SU-DHL-6 (cell line): Measurements from ENCODE around the gene FPR2.

Experiments used
- H2AFZ ChIP-seq: fragments of 200-600 bp; sonication (generic); 2 replicates; pipeline ENCODE4 v1.6.1; 2014; ENCODE audit warnings: low read depth, mild to moderate bottlenecking, moderate library complexity, mixed read lengths, antibody characterized with exemption, low read length; ENCODE audit not compliant: severe bottlenecking
- H3F3A ChIP-seq: fragments of 200-600 bp; shearing (Covaris generic); 2 replicates; pipeline ENCODE4 v1.6.0; 2016; ENCODE audit warnings: antibody characterized with exemption, mild to moderate bottlenecking; ENCODE audit not compliant: insufficient read depth
- H3K27ac ChIP-seq: fragments of 200-600 bp; sonication (generic); 2 replicates; pipeline ENCODE4 v1.5.1; 2016; ENCODE audit warnings: low read depth, mild to moderate bottlenecking, low read length, moderate library complexity, mixed read lengths
- H3K27me3 ChIP-seq: fragments of 200-600 bp; sonication (generic), shearing (Covaris generic); 2 replicates; pipeline ENCODE4 v1.6.0; 2014; ENCODE audit warnings: mild to moderate bottlenecking, low read length
- H3K36me3 ChIP-seq: fragments of 200-600 bp; sonication (generic); 2 replicates; pipeline ENCODE4 v1.6.1; 2014; ENCODE audit warnings: mild to moderate bottlenecking, low read length, mixed read lengths
- H3K4me2 ChIP-seq: fragments of 300-600, 200-600 bp; shearing (Covaris generic), sonication (generic); 2 replicates; pipeline ENCODE4 v1.6.0; 2014; ENCODE audit warnings: low read length, low read depth, mild to moderate bottlenecking; ENCODE audit not compliant: poor library complexity, severe bottlenecking
- H3K4me3 ChIP-seq: fragments of 200-600 bp; sonication (generic); 2 replicates; pipeline ENCODE4 v1.5.1; 2014; ENCODE audit warnings: antibody characterized with exemption, low read length, mild to moderate bottlenecking, mixed read lengths; ENCODE audit not compliant: insufficient read depth, poor library complexity, severe bottlenecking
- H3K79me2 ChIP-seq: fragments of 200-600 bp; sonication (generic); 2 replicates; pipeline ENCODE4 v1.6.1; 2014; ENCODE audit warnings: mild to moderate bottlenecking, low read length, moderate library complexity; ENCODE audit not compliant: insufficient read depth
- H3K9ac ChIP-seq: fragments of 200-600 bp; sonication (generic); 2 replicates; pipeline ENCODE4 v1.7.0; 2014; ENCODE audit warnings: mild to moderate bottlenecking, low read length
- H3K9me2 ChIP-seq: fragments of 200-600 bp; sonication (generic); replicated peaks from 2 replicates; pipeline ENCODE4 v1.6.1; 2014; ENCODE audit warnings: low read length; ENCODE audit not compliant: insufficient read depth
- H3K9me3 ChIP-seq: fragments of 200-600 bp; sonication (generic); 2 replicates; pipeline ENCODE4 v1.6.1; 2014; ENCODE audit warnings: low read length, mixed read lengths; ENCODE audit not compliant: insufficient read depth
- H4K20me1 ChIP-seq: fragments of 200-600 bp; sonication (generic); 2 replicates; pipeline ENCODE4 v1.6.1; 2014; ENCODE audit warnings: low read depth, mild to moderate bottlenecking, antibody characterized with exemption, low read length, moderate library complexity, mixed read lengths
- CTCF ChIP-seq: fragments of 200-600 bp; sonication (generic); IDR thresholded peaks from one replicate; pipeline ENCODE4 v1.5.1; 2017; ENCODE audit warnings: antibody characterized with exemption, mild to moderate bottlenecking, low read length, moderate library complexity; ENCODE audit not compliant: insufficient read depth, poor library complexity, severe bottlenecking
- EZH2phosphoT487 ChIP-seq: fragments of 200-600 bp; sonication (generic), shearing (Covaris generic); conservative IDR thresholded peaks from 2 replicates; pipeline ENCODE4 v1.6.1; 2018; ENCODE audit warnings: mild to moderate bottlenecking, antibody characterized with exemption, low read length, moderate library complexity, mixed read lengths

FPR2 gene

GRCh38 chr19:51727349-51727880 is 33.6 kb upstream of the FPR2 start:
- no peak overlapping the region for H3K27ac ChIP-seq
- H2AFZ ChIP-seq, result no peak overlapping the region
- no peaks in the 10 kb centered on the region for H3K9me2 ChIP-seq
- H3K4me3 ChIP-seq, result no peak overlapping the region
- no peaks in the 10 kb centered on the region for H3K27me3 ChIP-seq
- no peaks in the 10 kb centered on the region for H3F3A ChIP-seq
- TF ChIP-seq EZH2phosphoT487 (no peak), CTCF (no peak)
- H3K9ac ChIP-seq, result no peak overlapping the region
- no peak overlapping the region for H3K4me2 ChIP-seq
- H4K20me1 ChIP-seq, result no peaks in the 10 kb centered on the region
- H3K9me3 ChIP-seq, result no peaks in the 10 kb centered on the region
- no peaks in the 10 kb centered on the region for H3K36me3 ChIP-seq
- no peaks in the 10 kb centered on the region for H3K79me2 ChIP-seq

- H3K27me3 ChIP-seq, result no peaks in the 10 kb centered on the region
- H3K9me2 ChIP-seq, result no peaks in the 10 kb centered on the region
- H3K9me3 ChIP-seq, result no peaks in the 10 kb centered on the region
- H3K27ac ChIP-seq, result no peak overlapping the region
- no peaks in the 10 kb centered on the region for H3F3A ChIP-seq
- no peak overlapping the region for H3K4me3 ChIP-seq
- no peak overlapping the region for H2AFZ ChIP-seq
- no peaks in the 10 kb centered on the region for H3K36me3 ChIP-seq
- TF ChIP-seq CTCF (no peak), EZH2phosphoT487 (no peak)
- H4K20me1 ChIP-seq, result no peaks in the 10 kb centered on the region
- H3K79me2 ChIP-seq, result no peaks in the 10 kb centered on the region
- no peak overlapping the region for H3K4me2 ChIP-seq
- H3K9ac ChIP-seq, result no peak overlapping the region
These were observed 31.2 kb upstream of the FPR2 start for GRCh38 chr19:51729781-51730180.

- H3K79me2 ChIP-seq, result no peaks in the 10 kb centered on the region
- H3K36me3 ChIP-seq, result no peaks in the 10 kb centered on the region
- TF ChIP-seq CTCF (no peak), EZH2phosphoT487 (no peak)
- H3K27me3 ChIP-seq, result no peaks in the 10 kb centered on the region
- no peak overlapping the region for H3K4me3 ChIP-seq
- H3F3A ChIP-seq, result no peaks in the 10 kb centered on the region
- no peak overlapping the region for H3K4me2 ChIP-seq
- H3K9me3 ChIP-seq, result no peaks in the 10 kb centered on the region
- no peak overlapping the region for H3K27ac ChIP-seq
- H3K9me2 ChIP-seq, result no peaks in the 10 kb centered on the region
- H3K9ac ChIP-seq, result no peak overlapping the region
- no peak overlapping the region for H2AFZ ChIP-seq
- no peaks in the 10 kb centered on the region for H4K20me1 ChIP-seq
These were observed 27.0 kb upstream of the FPR2 start for GRCh38 chr19:51733742-51734522.
